Pulmonary artery endothelial cell (primary cell): Measurements from ENCODE around the gene ATP6V0A4. TPM values are rescaled to one million over a fixed set of nuclear protein-coding genes. Genes with fewer than 3 reads are reported as not detected.
"Not testable (repeated sequence)": the region's sequence is repeated elsewhere in the genome, so short reads cannot be mapped to it uniquely, and the experiment has no call there.

Source experiments
- DNase-seq: peaks from one replicate; pipeline ENCODE4 v3.0.0-alpha.2; 2011; ENCODE audit warnings: low read depth, low spot score
- total RNA-seq: library from RNA; depleted of rRNA; stranded (reverse); fragments of >200 nt; gene quantifications from 2 replicates; pipeline ENCODE4 v1.2.3, GENCODE V29; 2014

The ATP6V0A4 gene
- total RNA-seq, 1 donor from 2014 or later: 0.86 TPM

- no peak for DNase-seq
Observed at GRCh38 chr7:138804618-138805017, 6.6 kb upstream of the ATP6V0A4 start.

GRCh38 chr7:138802706-138803105 is 4.7 kb upstream of the ATP6V0A4 start:
- DNase-seq: no peak

- DNase-seq: no peak
Observed at GRCh38 chr7:138801256-138801655, 3.3 kb upstream of the ATP6V0A4 start.

DNA sequence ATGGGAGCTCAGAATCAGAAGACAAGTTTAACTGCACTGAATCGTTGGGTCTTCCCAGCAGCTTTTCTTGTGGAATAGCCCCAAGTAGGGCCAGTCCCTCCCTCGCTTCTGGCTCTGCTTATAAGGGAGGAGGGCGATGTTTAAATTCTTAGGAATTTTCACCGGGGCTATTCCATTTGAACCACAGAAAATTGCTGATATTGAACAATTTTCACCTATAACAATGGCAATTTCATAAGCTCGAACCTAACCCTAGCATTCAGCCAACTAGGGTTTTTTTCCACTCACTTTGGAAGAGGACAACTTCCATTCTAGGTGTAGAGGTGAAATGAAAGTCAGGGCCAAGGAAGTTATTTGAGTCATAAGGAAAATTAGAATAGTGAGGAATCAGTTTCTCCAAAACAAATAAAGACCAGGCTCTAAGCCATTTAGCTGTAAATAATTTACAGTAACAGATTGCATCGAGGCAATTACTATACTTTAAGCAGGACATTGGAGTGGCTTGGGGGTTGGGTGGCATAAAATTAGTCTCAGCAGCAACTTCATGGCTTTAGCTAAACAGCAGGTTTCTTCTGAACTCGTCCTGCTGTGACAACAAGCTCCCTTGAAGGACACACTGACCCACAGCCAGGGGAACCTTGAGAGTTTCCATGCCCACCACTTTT is 1.5 kb upstream of the ATP6V0A4 start:
- DNase-seq: no peak

GRCh38 chr7:138798836-138799235 is 840 bp upstream of the ATP6V0A4 start:
- DNase-seq: no peak

DNA sequence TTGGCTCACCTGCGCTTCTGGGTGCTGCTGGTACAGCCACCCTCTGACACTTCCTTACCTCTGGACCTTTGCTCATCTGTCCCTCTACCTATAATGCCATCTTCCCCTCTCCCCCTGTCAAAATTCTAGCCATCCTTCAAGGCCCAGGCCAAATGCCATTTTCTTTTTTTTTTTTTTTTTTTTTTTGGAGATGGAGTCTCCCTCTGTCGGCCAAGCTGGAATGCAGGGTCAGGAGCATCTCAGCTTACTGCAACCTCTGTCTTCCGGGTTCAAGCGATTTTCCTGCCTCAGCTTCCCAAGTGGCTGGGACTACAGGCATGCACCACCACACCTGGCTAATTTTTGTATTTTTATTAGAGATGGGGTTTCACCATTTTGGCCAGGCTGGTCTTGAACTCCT is 950 bp downstream of the ATP6V0A4 start:
- DNase-seq: not testable (repeated sequence)

- no peak for DNase-seq
Observed at GRCh38 chr7:138796038-138796615, 1.9 kb downstream of the ATP6V0A4 start.

DNA sequence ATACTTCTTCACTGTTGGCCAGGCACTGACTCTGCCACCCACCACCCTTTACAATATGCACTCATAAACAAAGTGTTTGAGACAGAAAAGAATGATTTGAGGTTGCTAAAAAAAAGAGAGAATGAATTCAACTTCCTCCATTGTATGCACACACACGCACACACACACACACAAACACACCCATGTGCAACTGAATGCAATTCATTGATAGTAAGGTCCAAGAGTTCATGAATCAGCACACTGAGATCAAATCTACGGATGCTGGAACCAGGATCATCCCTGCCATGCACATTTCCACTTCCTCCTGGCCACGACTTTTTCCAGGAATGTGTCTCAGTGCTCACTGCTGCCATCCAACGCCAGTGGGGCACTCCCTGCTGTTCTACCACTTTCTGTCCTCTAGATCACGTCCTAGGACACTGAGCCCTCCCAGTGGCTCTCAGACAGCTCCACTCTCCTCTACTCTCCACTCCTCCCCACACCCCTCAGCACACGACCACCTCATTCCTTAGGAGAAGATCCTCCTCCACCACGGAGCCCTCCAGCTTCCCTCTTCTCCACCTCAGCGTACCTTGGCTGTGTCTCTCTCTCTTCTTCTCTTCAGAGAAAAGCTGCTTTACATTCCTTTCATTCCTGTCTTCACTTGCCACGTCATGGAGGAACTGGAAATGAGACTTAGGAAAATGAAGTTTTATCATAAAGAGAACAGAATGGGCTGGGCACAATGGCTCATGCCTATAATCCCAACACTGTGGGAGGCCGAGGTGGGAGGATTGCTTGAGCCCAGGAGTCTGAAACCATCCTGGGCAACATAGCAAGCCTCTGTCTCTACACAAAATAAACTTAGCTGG is 12.2 kb downstream of the ATP6V0A4 start:
- DNase-seq: no peak

- peak; percentile 26 for DNase-seq
Observed at GRCh38 chr7:138784692-138785091, 13.3 kb downstream of the ATP6V0A4 start.

DNA sequence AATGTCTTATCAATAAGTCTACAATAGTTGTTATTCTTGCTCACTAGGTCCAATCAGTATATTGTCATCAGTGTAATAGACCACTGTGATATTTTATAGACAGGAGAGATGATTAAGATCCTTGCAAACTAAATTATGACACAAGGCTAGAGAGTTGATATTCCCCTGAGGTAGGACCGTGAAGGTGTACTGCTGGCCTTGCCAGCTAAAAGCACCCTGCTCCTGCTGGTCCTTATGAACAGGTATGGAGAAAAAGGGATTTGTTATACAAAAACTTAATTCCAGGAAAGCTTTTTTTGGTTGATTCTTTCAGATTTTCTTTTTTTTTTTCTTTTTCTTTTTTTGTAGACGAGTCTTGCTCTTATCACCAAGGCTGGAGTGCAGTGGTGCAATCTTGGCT is 17.0 kb downstream of the ATP6V0A4 start:
- DNase-seq: no peak

GRCh38 chr7:138776166-138776833 is 21.7 kb downstream of the ATP6V0A4 start:
- DNase-seq: no peak

GRCh38 chr7:138773817-138774216 is 24.2 kb downstream of the ATP6V0A4 start:
- DNase-seq: no peak

DNA sequence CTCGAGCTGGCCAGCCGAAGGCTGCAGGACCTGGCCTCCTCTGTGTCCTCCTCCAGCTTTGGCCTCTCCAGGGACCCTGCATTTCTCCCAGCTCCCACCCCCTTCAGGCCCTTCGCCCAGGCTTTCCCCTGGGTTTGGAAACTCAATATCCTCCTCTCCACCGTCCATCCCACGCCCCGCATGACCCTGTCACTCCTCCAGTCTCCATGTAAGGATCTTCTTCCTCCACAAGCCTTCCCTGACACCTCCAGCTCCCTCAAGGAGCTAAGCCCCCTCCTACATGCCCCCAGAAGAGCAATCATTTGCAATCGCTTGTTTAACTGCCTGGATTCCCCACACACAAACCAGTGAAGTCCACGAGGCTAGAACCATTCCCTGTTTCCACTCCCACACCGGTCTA is 24.8 kb downstream of the ATP6V0A4 start:
- no peak for DNase-seq

DNA sequence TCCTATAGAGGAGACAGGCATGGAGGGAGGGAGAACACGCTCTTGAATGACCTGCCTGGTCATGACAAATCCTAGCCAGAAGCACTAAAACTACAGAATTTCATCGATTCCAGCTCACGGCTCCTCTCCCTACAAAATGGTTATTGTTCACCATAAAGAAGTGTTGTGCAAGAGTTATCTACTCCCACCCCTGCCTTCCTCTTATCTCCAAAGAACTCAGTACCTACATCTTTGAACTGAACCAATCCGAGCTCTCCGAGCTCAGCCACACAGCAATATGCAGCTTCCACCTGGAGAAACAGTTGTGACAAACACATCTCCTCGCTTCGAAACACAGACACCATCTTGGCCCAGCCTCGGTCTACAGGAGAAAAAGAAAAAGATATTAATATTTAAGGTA is 27.1 kb downstream of the ATP6V0A4 start:
- no peak for DNase-seq

DNA sequence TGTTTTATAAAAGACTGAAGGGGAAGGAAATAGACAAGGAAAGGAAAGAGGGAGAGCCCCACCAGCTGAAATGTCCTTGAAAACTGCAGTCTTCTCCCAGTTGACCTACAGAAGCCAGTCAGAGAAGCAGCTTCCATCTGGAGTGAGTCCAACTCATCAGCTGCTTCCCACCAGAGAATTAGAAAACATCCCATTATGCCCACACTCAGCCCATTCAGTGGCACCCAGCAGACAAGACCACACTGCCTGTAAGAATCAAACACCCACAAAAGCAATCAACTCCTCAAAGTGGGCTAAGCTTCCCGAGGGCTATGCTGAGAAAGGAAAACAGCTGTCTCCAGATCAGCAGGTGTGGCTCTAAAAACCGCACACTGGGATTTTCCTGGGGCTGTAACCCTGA is 29.8 kb downstream of the ATP6V0A4 start:
- DNase-seq: no peak

DNA sequence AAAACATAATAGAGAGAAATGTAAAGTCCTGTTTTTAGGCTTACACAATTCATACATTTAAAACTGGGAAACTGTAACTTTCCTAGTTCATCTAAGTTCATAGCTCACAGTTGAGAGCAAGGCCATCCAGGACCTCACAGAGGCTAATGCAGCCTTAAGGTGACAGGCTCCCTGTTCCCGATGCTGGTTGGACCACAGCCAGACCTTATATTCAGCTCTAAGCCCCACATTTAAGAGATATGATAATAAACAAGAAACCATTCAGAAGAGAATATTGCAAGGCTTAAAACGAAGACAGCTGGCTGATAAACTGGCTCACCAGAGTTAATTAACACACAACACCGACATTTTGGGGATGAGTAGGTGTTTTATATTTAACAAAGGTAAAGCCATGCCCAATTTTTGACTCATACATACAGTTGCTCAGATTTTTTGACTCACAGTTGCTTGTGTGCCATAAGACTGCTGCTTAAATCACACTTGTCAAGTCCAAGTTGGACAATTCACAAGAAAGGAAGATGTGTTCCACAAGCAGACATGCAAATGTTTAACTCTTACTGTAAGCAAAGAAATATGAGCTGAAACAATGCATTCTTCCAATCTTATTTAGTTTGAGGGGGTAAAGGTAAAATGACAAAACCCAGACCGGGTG is 41.3 kb downstream of the ATP6V0A4 start:
- DNase-seq: no peak

DNA sequence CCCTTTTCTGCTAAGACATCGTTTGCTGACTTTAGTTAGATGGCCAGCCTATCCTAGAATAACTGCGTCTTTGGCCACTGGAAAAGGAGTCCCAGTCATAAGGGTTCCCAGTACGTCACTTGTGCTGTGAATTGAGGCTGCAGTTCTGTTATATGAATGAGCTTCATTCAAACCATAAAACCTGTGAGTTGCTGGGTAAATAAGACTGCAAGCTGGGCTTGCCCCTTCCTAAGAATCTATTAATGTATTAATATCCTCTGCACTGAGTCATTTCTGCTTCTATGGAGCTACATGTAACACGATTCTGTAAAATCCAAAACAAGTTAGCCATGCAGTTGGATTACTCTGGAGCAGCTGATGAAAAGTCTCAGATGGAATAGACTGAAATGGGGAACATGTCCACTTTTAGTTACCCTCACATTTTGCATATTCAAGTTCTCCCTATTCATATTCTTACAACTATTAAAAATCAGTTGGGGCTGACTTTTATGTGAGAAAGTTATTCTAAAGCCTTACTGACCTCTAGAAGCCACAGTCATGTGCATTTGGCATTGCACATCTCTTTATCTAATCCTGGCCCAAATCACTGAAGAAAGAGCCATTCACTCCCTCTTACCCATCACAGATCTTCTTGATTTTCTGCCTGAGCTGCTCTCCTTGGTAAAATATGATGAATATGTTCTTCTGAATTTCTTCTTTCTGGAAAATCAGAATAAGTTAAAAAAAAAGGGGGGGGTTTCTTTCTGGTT is 42.0 kb downstream of the ATP6V0A4 start:
- no peak for DNase-seq

GRCh38 chr7:138755331-138755747 is 42.7 kb downstream of the ATP6V0A4 start:
- no peak for DNase-seq

DNA sequence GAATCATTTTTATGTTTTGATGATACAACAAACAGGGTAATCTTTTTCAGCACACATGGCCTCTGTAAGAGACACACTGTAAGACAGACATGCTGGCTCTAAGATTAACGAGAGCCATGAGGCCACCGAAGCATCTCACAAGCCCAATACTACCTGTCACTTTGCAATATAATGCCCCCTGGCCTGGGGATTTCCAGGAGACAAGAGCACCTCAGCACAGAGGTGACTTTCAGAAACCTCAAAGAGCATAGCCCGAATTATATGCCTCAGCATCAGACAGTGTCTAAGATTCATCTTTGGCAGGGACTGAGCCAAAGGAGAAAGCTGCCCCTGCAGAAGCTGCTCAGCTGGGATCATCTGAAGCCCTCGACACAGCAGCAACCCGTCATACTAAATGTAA is 44.4 kb downstream of the ATP6V0A4 start:
- DNase-seq: no peak

GRCh38 chr7:138753150-138753518 is 44.9 kb downstream of the ATP6V0A4 start:
- DNase-seq: no peak
